HG03378 (cell line): ENCODE data around the gene LETM1.

Experiments
- ATAC-seq: cut with Tn5 transposase; IDR thresholded peaks from one replicate; pipeline ENCODE4 v1.9.1; 2021; ENCODE audit warnings: mild to moderate bottlenecking, moderate library complexity; ENCODE audit not compliant: unreplicated experiment

LETM1 gene

GRCh38 chr4:1783015-1783414 is 72.9 kb downstream of the LETM1 start:
- no peak for ATAC-seq

- ATAC-seq: no peak
Measured at GRCh38 chr4:1780435-1780834, 75.5 kb downstream of the LETM1 start.

DNA sequence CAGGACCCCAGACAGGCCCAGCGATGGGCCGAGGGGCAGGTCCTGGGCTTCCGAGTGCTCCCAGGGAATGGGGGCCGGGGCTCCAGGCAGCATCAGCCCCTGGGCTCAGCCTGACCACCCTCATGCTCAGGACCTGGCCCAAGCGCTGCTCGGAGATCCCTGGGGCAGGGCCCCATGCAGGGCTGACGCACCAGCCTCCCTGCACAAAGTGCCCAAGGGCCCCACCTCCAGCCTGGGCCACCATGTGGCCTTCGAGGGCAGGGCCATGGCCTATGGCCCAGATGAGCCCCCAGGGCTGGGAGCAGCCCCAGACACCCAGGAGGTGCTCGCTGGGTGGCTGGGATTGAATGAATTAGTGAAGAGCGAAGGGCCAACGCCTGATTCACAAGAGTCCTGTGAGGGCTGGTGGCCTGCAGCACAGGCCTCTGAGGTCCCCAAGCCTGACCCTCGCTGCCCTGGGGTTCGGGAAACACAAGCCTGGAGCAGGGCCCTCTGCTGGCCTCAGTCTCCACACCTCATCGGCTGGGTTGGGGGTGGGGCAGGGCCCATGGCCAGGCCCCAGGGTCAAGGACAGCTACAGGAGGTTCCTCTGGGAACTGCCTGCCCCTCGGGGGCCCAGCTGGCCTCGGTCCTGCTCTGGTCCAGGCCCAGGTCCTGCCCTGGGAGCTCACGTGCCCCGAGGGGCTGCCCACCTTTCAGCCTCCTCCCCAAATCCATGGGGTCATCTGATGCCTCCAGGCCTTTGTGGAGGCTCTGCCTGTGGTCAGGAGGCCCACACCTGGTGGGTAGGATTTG is 76.2 kb downstream of the LETM1 start:
- no peak for ATAC-seq

DNA sequence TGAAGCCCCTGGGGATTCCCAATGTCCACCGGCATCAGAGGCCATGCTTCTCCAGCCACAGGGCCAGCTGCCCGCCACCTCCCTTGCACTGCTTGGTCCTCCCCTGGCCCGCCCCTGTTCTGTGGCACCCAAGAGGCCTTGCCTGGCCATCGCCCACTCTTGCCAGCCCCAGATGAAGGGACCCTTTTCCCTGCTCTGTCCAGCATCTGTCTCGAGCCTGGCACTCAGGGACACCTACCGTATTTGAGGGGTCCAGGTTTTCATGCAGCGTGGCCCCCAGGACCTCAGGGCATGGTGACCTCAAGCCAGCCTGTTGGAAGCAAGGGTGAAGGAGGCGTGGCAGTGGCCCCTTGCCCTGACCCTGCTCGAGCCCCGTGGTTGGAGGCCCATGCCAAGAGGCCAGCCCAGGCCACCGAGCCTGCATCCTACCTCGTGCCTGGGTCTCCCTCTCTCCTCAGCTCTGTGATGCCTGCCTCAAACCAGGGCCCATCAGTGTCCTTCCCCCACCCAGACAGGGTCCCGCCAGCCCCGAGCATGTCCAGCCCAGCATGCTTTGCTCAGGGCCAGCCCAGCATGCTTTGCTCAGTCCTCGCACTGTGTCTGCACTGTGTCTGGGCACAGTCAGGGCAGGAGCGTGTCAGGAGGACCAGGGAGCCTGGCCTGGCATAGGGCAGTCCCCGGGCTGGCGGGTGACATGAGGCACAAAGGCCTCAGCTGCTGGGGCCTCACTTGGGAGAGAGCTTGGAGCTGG is 77.1 kb downstream of the LETM1 start:
- no peak for ATAC-seq

GRCh38 chr4:1777822-1778641 is 77.9 kb downstream of the LETM1 start:
- no peak for ATAC-seq

DNA sequence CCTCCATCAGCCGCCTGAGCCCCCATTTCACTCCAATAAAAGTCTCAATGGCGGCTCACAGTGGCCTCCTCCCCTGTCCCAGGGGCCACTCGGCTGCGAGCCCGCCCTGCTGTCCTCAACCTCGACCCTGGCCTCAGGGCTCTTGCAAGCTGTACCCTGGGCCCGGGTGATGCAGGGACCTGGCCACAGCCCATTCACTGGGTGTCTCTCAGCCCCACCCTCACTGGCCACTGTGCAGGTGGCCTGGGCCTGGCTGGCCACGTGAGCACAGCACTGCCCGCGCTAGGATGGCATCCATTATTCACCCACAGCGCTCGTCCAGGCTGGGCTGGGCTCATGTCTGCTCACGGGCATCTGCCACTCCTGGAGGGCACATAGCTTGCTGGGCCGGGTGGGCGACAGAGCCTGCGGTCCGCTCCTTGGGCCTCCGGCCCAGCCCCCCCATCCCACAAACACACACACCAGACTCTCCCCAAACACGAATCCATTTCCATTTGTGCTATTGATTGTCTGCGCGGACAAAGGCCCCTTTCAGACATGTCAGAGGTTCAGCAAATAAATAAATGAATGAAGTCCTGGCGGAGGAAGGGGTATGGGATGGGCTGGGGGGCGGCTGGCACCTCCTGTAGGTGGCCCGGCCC is 79.3 kb downstream of the LETM1 start:
- ATAC-seq: no peak

- ATAC-seq: no peak
Measured at GRCh38 chr4:1775731-1776500, 80.0 kb downstream of the LETM1 start.

GRCh38 chr4:1773754-1774153 is 82.2 kb downstream of the LETM1 start:
- ATAC-seq: no peak

- ATAC-seq: no peak
Measured at GRCh38 chr4:1772853-1773538, 83.0 kb downstream of the LETM1 start.

DNA sequence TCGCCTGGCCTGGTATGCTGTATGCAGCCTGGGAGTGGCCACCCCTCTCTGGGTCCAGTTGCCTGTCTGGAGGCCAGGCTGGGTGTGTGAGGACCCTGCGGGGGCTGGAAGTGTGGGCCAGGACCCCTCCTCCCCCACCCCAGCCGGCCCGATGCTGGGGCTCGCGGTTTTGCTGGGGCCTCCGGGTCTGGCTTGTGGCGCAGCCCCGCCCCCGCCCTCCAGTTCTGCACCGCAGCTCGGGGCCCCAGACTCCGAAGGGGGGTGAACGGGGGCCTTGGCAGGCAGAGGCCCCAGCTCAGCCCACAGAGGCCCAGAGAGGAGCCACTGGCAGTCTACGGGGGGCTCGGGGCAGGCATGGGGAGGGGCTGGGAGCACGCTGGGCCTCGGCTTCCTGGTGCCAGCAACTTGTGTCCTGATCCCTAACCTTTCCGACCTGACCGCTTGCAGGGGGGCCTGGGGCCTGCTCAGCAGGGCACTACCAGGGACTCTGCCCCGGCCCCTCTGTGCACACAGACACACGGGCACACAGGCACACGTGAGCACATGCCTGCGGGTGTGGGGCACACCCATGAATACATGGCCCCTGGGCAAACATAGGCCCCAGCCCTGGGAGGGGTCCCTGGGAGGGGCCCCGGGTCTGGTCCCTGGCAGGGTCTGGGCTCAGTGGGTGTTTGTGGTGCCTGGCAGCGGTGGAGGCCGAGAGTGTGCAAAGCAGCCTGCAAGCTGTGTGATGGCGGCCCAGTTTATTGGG is 84.2 kb downstream of the LETM1 start:
- ATAC-seq: no peak

GRCh38 chr4:1770791-1771231 is 85.1 kb downstream of the LETM1 start:
- no peak for ATAC-seq

- no peak for ATAC-seq
Measured at GRCh38 chr4:1770245-1770644, 85.7 kb downstream of the LETM1 start.

DNA sequence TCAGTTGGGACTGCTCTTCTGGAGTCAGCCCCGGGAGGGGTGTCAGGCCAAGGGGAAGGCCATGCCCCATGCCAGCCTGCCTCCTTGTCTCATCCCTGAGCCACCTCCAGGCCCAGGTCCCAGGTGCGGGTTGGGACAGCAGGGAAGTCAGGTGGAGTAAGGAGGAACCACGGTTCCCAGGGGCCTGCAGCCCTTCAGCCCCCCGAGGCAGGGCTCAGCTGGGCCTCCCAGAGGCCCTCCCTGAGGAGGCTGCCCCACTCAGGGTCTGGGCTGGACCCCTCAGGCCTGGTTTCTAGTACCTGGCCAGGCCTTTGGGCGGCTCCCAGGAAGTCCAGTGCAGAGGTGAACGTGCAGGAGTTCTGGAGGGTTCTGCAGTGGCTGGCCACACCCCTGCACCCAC is 86.3 kb downstream of the LETM1 start:
- no peak for ATAC-seq

DNA sequence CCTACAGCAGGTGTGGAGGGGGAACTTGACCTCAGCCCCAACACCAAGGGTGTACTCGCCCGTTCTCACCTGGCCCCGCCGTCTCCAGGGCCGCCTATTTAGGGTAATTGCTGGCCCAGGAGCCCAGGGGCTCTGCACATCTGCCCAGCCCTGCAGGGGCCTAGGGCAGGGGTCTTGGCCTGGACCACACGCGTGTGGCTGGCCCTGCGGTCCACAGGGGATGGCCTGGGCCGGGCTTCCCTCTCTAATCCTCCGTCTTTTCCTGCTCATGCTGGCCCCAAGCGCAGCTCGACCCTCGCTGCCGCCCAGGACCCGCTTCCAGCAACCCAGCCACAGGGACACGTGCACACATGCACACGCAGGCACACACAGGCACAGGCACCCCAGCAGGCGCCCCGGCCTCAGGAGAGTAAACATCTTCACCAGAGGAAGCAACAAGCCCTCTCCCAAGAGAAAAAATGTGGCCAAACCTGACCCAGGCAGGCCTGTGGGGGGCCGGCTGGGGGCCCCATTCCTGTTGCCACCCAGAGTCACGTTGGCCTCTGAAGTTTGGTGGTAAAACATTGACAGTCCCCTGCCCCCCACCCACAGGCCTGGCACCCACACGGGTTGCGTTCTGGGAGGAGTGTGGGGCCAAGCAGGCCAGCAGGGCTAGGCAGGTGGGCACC is 87.5 kb downstream of the LETM1 start:
- ATAC-seq: no peak

DNA sequence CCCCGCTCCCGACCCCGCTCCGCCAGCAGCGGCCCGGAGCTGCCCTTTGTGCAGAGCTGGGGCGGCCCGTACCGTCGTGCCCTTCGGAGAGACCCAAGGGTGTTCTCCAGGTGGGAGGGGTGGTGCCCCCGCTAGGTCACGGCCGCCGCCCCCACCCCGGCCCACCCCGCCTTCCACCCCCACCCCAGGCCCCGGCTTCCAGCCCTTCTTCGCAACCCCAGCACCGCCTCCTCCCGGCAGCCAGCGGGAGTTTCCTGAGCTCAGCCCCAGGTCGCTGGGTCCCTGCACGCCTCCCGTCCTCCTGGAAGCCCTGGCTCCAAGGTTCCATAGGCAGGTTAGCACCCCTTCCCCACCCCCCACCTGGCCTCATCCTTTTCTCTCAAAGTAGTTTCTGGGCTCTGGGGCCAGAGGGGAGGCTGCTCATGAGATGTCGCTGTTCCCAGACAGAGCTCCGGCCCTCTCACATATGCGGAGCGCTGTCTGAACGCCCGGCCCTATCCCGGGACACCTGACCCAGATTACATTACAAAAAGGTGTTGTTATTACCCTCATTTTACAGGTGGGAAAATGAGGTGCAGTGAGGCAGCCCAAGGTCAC is 88.1 kb downstream of the LETM1 start:
- no peak for ATAC-seq

DNA sequence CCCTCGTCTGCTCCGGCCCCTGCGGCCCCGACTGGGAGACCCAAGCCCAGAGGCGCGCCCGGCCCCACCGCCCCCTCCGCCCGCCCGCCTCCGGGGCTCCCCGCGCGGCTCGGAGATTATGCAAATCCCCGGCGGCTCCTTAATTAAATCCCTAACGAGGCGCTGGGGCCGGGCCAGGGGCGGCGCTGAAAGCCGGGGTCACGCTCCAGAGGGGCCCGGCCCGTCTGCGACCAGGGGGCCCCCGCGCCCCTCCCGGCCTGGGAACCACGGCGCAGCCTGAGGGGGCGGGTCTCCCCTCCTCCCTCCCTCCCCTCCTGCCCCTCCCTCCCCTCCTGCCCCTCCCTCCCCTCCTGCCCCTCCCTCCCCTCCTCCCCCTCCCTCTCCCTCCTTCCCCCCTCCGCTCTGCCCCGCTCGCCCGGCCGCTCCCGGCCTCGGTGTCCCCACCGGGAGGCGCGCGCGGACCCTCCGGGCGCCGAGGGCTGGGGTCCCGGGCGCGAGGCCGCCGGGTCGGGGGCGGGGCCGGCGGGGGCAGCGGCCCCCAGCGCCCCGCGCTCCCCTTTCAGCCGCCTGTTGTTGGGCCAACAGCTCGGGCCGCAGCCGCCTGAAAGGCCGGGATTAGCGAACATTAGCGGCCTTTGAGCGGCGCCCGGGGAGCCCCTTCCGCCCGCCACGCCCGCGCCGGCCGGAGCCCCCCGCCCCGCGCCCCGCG is 88.7 kb downstream of the LETM1 start:
- ATAC-seq: no peak
